Femur (tissue), 1 donor: ENCODE measurements around the gene SGSH.
"Not testable (repeated sequence)": the region's sequence is repeated elsewhere in the genome, so short reads cannot be mapped to it uniquely, and the experiment has no call there.

Experiments
- DNase-seq: peaks from one replicate; pipeline ENCODE4 v3.0.0-alpha.2; 2017

Gene SGSH

DNA sequence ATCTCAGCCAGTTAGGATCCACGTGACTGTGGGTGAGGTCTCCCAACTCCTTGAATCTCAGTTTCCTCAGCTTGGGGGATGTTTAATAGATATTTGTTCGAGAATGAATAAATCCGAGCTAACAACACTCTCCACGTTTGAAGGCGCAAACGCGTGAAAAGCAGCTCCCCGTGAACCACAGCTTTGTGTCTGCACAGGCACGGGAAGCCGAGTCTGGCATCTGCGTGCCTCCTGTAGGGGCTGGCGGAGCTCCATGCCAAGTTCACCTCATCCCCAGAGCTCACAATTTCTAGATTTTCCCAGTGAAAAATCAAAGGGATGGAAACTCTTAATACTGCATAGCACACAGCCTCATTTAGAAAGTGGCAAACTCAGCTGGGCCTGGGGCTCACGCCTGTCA lies 14.3 kb downstream of the SGSH start:
- no peak for DNase-seq

GRCh38 chr17:80204626-80205468 lies 15.3 kb downstream of the SGSH start:
- DNase-seq = no peak

DNA sequence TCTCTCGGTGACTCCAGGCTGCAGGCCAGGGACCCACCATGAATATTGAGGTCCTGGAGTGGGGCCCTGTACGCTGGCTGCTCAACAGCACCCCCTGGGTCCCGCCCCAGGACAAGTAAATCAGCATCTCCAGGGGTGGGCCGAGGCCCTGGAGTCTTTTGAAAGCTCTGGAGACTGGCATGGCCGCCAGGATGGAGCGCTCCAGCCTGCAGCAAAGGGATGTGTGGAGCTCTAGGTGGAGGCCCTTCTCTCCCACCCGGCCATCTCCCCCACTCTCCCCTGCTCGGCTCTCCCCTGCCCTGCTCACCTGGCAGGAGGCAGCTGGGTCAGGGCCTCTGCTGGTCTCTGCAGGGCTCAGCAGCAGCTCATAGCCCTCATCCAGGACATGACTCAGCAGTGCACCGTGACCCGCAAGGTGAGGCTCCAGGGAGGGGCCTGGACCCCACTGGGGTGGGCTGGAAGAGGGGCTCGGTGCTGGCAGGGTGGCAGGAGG lies 16.6 kb downstream of the SGSH start:
- DNase-seq = no peak

GRCh38 chr17:80202197-80202596 lies 17.9 kb downstream of the SGSH start:
- DNase-seq = no peak

GRCh38 chr17:80201446-80201845 lies 18.7 kb downstream of the SGSH start:
- no peak for DNase-seq

DNA sequence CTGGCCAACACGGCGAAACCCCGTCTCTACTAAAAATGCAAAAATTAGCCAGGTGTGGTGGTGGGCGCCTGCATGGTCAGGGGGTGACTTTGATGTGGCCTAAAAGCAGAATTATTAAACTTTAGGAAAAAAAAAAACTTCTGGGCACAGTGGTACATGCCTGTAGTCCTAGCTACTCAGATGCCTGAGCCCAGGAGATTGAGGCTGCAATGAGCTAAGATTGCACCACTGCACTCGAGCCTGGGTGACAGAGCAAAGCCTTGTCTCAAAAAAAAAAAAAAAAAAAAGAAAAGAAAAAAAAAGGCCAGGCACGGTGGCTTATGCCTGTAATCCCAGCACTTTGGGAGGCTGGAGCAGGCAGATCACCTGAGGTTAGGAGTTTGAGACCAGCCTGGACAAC lies 20.8 kb downstream of the SGSH start:
- DNase-seq = not testable (repeated sequence)

DNA sequence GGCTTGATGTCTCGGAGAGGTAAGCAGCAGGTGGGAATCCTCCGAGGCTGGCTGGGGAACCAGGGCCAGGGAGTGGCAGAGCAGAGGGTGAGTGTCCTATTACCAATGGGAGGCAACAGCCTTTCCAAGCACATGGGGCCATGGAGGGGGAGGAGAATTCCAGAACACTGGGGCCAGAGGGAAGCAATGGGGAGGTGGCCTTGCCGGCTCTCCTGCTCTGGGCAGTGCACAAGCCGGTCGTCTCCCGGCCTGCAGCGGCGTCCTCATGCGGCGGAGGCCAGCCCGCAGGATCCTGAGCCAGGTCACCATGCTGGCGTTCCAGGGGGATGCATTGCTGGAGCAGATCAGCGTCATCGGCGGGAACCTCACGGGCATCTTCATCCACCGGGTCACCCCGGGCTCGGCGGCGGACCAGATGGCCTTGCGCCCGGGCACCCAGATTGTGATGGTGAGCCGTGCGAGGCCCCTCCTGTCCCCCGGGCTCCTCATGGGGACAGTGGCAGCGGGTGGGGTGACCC lies 21.9 kb downstream of the SGSH start:
- no peak for DNase-seq

DNA sequence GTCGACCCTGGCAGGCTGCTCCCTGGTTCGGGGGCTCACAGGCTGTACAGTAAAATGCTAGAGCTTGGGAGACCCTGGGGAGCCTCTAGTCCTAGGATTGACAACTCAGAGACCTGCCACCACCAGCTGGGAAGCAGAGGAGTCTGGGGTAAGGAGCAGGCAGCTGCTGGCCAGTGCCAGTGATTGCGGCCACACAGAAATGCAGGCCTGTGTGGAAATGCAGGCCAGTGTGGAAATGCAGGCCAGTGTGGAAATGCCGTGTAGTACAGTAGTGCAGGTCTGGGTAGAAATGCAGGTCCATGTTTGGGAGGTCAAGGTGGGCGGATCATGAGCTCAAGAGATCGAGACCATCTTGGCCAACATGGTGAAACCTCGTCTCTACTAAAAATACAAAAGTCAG lies 23.5 kb downstream of the SGSH start:
- no peak for DNase-seq

DNA sequence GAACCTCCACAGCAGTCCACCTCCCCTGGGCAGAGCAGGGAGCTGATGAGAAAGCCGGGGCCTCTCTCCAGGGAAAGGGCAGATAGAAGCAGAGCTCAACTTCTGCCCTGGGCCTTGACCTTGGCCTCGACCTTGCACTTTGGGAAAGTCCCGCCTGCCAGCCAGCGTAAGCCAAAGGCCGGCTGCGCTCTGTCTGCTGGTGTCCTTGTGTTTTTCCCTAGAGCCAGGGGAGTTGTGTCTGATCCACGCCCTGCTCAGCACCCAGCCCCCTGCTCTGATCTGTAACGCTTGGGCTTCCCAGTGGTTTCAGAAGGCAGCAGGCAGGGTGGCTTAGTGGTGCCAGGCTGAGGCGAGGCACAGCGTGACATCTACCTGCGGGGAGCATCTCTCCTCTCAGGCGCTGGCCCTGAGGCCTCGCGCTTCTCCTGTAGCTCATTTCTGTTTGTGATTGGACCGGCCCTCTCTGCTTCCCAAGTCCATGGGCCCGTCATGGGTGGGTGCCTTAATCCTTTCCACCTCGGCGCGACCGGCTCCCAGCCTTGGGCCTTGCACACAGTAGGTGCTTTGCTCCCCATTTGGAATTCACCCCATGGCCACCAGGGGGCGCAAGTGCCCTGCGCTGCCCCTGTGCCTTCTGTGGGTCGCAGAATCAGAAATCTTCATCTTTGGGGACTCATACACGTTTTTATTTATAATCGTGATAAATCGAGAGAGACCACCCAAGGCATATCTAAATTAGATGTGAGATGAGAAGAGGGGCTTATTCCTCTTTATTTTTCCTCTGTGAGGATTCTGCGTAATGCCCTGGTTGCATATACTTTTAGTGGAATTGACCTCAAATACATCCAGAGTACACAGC lies 24.2 kb downstream of the SGSH start:
- DNase-seq = no peak

DNA sequence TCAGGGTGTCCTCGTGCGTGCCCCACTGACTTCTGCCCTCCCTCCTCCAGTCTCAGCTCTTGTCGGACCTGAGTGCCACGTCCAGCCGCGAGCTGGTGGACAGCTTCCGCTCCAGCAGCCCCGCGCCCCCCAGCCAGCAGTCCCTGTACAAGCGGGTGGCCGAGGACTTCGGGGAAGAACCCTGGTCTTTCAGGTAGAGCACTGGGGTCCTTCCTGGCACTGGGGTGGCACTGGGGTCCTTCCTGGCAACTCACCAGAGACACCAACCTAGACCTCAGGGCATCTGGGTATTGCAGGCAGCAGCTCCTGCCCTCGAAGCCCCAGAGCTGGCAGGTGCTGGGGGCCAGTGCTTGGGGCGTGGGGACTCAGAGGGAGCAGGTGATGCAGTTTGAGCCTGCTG lies 25.0 kb downstream of the SGSH start:
- no peak for DNase-seq

- peak; percentile 51 for DNase-seq
Observed at GRCh38 chr17:80191865-80192661, 28.1 kb downstream of the SGSH start.

- no peak for DNase-seq
Observed at GRCh38 chr17:80191192-80191591, 28.9 kb downstream of the SGSH start.

- no peak for DNase-seq
Observed at GRCh38 chr17:80190716-80191115, 29.4 kb downstream of the SGSH start.

DNA sequence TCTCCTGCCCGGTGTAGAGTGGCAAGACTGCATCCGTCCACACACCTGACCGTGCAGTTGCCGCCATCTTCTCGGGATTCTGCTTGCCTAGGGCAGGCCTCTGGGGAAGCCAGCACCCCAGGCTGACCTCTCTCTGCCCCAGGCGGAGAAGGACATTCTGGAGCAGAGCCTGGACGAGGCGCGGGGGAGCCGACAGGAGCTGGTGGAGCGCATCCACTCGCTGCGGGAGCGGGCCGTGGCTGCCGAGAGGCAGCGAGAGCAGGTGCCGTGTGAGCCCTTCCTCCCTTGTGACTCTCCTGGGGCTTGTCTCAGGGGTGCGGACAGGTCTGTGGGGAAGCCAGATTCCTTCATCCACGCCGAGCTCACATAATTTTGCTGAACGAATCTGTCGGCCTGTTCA lies 30.5 kb downstream of the SGSH start:
- no peak for DNase-seq

DNA sequence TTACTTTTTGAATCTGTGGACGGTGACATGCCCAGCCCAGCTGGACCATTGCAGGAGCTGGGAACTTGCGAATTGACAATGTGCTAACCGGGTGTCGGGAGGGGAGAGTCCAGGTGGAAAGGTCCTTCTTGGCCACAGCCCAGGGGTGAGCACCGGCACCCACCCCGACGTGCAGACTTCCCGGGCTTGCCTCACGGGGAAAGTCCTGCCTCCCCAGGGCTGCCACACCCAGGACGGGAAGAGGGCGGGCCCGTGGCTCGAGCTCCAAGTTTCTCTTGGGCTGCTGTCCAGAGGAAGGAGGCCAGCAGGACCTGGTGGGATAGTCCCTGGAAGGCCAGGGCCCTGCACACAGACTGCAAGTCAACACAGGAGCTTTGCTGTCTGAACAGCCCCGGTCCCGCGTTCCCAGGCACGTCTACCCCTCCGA lies 32.6 kb downstream of the SGSH start:
- peak; percentile 60 for DNase-seq

DNA sequence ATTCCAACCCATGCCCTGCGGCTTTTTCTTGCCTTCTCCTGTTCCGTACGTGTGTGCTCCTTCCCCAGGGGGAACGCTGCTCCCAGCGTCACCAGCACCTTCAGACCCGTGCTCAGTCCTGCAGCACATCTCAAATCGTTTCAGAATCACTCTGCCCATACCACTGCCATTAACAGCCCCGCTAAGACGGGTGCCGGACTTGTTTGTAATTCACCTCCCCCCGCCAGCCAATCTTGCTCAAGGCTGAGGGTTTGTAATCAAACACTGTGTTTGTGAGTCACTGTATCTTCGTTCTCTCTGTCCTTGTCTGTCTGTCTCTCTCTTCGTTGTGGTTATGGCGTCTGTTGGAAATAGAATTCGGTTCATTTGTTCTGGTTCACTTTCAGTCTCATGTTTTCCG lies 33.0 kb downstream of the SGSH start:
- no peak for DNase-seq

- DNase-seq = no peak
Observed at GRCh38 chr17:80185968-80186367, 34.2 kb downstream of the SGSH start.

DNA sequence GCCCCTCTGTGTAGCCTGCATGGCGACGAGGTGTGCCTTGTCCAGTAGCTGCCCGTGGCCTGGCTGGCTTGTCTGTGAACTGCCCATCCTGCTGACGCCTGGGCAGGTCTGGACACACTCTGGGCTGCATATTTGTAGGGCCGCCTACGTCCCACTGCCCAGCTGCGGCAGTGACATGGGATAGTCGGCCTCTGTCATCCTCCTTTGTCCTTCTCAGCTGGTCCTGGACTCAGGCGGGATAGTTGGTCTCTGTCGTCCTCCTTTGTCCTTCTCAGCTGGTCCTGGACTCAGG lies 35.8 kb downstream of the SGSH start:
- no peak for DNase-seq

DNA sequence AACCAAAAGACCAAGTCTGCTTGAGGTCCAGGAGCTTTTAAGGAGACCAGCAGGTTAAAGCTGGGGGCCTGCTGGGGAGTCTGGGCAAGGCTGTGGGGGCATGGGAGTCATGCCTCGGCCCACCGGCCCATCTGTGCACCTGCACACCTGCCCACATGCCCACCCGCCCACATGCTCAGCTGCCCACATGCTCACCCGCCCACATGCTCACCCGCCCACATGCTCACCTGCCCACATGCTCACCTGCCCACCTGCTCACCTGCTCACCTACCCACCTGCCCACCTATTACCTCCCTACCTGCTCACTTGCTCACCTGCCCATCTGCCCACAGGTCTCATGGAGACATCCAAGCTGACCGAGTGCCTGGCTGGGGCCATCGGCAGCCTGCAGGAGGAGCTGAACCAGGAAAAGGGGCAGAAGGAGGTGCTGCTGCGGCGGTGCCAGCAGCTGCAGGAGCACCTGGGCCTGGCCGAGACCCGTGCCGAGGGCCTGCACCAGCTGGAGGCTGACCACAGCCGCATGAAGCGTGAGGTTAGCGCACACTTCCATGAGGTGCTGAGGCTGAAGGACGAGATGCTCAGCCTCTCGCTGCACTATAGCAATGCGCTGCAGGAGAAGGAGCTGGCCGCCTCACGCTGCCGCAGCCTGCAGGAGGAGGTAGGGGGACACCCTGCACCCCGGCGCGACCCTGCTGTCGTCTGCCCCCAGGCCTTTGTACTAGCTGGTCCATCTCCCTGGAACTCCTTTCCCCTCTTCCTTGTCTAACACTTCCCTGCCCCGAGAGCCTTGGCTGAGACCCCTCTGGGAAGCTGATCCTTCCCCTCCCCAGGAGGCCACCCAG lies 36.3 kb downstream of the SGSH start:
- DNase-seq = no peak

- no peak for DNase-seq
Observed at GRCh38 chr17:80182845-80183223, 37.3 kb downstream of the SGSH start.

GRCh38 chr17:80182118-80182844 lies 37.9 kb downstream of the SGSH start:
- no peak for DNase-seq
